NCI-H1105 treated with DMSO at 0.1 percent for 48 hours (cell line): Measurements from ENCODE around the gene SLF1.

Experiments
- DNase-seq: peaks from one replicate; lab custom pipeline; 2025; lab: John Stamatoyannopoulos, UW

The SLF1 gene

GRCh38 chr5:94661086-94661485 lies 42.6 kb downstream of the SLF1 start:
- no peak for DNase-seq

GRCh38 chr5:94667937-94668336 lies 49.5 kb downstream of the SLF1 start:
- DNase-seq: no peak

- DNase-seq: no peak
Observed at GRCh38 chr5:94670726-94671125, 52.3 kb downstream of the SLF1 start.

- no peak for DNase-seq
Observed at GRCh38 chr5:94672746-94673145, 54.3 kb downstream of the SLF1 start.

- no peak for DNase-seq
Observed at GRCh38 chr5:94674490-94675382, 56.3 kb downstream of the SLF1 start.

GRCh38 chr5:94675965-94676618 lies 57.6 kb downstream of the SLF1 start:
- no peak for DNase-seq

- DNase-seq: no peak
Observed at GRCh38 chr5:94682814-94683520, 64.5 kb downstream of the SLF1 start.

- no peak for DNase-seq
Observed at GRCh38 chr5:94689908-94690307, 71.4 kb downstream of the SLF1 start.

- DNase-seq: peak; percentile 6
Observed at GRCh38 chr5:94690778-94691177, 72.3 kb downstream of the SLF1 start.

- DNase-seq: no peak
Observed at GRCh38 chr5:94691291-94691690, 72.8 kb downstream of the SLF1 start.

GRCh38 chr5:94691949-94692348 lies 73.5 kb downstream of the SLF1 start:
- DNase-seq: no peak

GRCh38 chr5:94692581-94692980 lies 74.1 kb downstream of the SLF1 start:
- DNase-seq: no peak

- DNase-seq: peak; percentile 67
Observed at GRCh38 chr5:94693043-94693822, 74.8 kb downstream of the SLF1 start.

- DNase-seq: no peak
Observed at GRCh38 chr5:94693845-94694370, 75.4 kb downstream of the SLF1 start.

- DNase-seq: no peak
Observed at GRCh38 chr5:94694671-94695070, 76.2 kb downstream of the SLF1 start.

- DNase-seq: no peak
Observed at GRCh38 chr5:94698197-94698596, 79.7 kb downstream of the SLF1 start.

- no peak for DNase-seq
Observed at GRCh38 chr5:94699562-94699961, 81.1 kb downstream of the SLF1 start.

- no peak for DNase-seq
Observed at GRCh38 chr5:94700592-94700991, 82.1 kb downstream of the SLF1 start.

- DNase-seq: no peak
Observed at GRCh38 chr5:94702729-94703128, 84.3 kb downstream of the SLF1 start.

- DNase-seq: no peak
Observed at GRCh38 chr5:94705427-94705826, 87.0 kb downstream of the SLF1 start.

GRCh38 chr5:94707359-94707758 lies 88.9 kb downstream of the SLF1 start:
- DNase-seq: peak; percentile 14

GRCh38 chr5:94709277-94709676 lies 90.8 kb downstream of the SLF1 start:
- no peak for DNase-seq
